A549 (cell line): ENCODE measurements around the gene PEX5. TPM values are rescaled to one million over a fixed set of nuclear protein-coding genes. Genes with fewer than 3 reads are reported as not detected.

ENCODE experiments used
- ATAC-seq, 2 experiments: fragments of 200-7000 bp in 1 of 2; fragments of >200 bp in 1 of 2; cut with Nextera tagmentation in 1 of 2; cut with Tn5 transposase in 1 of 2; 3 replicates each; pipeline versions ENCODE4 v1.8.0 to v1.9.1; 2018 to 2020; ENCODE audit warnings: mild to moderate bottlenecking in 1 of 2, moderate library complexity in 1 of 2
- CTCF ChIA-PET: fragments of 300-600 bp; sonication (Branson Sonifier 250); formaldehyde crosslinking; extraction: SDS; loops from one replicate; lab custom pipeline; 2021; ENCODE audit warnings: antibody characterized with exemption, inconsistent platforms; lab: Yijun Ruan, JAX
- POLR2A ChIA-PET: fragments of 350-600 bp; formaldehyde crosslinking; extraction: SDS; loops from one replicate; lab custom pipeline; 2021; ENCODE audit warnings: antibody characterized with exemption, inconsistent platforms; lab: Yijun Ruan, JAX
- DNase-seq, 2 experiments: peaks; one replicate each; pipeline versions ENCODE4 v3.0.0 to v3.0.0-alpha.2; 2011 to 2016; ENCODE audit warnings: low read depth in 1 of 2, low spot score in 1 of 2
- FAIRE-seq: peaks from 2 replicates; lab custom pipeline; 2011; peaks lifted over from hg19 to GRCh38; lab: Jason Lieb, UNC
- H3K27ac ChIP-seq, 2 experiments: fragments of >200 bp; sonication (Bioruptor Twin); formaldehyde crosslinking; 3 replicates each; pipeline ENCODE4 v1.5.1; 2016 to 2017
- H3K4me1 ChIP-seq: fragments of >200 bp; sonication (Bioruptor Twin); formaldehyde crosslinking; 3 replicates; pipeline ENCODE4 v1.6.1; 2016
- H3K4me2 ChIP-seq: fragments of >200 bp; sonication (Bioruptor Twin); formaldehyde crosslinking; 3 replicates; pipeline ENCODE4 v1.6.1; 2016
- H3K4me3 ChIP-seq: fragments of >200 bp; sonication (Bioruptor Twin); formaldehyde crosslinking; 3 replicates; pipeline ENCODE4 v1.5.1; 2016
- H3K9me3 ChIP-seq: fragments of >200 bp; sonication (Bioruptor Twin); formaldehyde crosslinking; 3 replicates; pipeline ENCODE4 v1.6.1; 2016
- BHLHE40 ChIP-seq: IDR thresholded peaks from 2 replicates; pipeline ENCODE4 v1.6.1; 2012; ENCODE audit warnings: low read depth, low read length, inconsistent platforms
- CEBPB ChIP-seq, 2 experiments: fragments of >200 bp in 1 of 2; sonication (Bioruptor Twin) in 1 of 2; formaldehyde crosslinking in 1 of 2; IDR thresholded peaks; 2 replicates each; pipeline ENCODE4 v1.6.1; 2012 to 2016
- CHD4 ChIP-seq: fragments of 200-600 bp; sonication (generic); IDR thresholded peaks from 2 replicates; pipeline ENCODE4 v1.6.1; 2016; ENCODE audit warnings: antibody characterized with exemption, mild to moderate bottlenecking, borderline replicate concordance
- CTCF ChIP-seq: fragments of >200 bp; sonication (Bioruptor Twin); formaldehyde crosslinking; IDR thresholded peaks from 3 replicates; pipeline ENCODE4 v1.5.1; 2016
- EHF ChIP-seq: fragments of 250-450 bp; sonication (Bioruptor Pico); IDR thresholded peaks from 2 replicates; pipeline ENCODE4 v1.5.0; 2020; ENCODE audit warnings: mild to moderate bottlenecking
- ESRRA ChIP-seq: fragments of 150-350 bp; IDR thresholded peaks from 2 replicates; pipeline ENCODE4 v1.6.1; 2014; ENCODE audit warnings: mild to moderate bottlenecking, low read length, borderline replicate concordance
- FOSL2 ChIP-seq, 2 experiments: fragments of 450-650 bp in 1 of 2; fragments of >200 bp in 1 of 2; sonication (Bioruptor Twin) in 1 of 2; formaldehyde crosslinking; IDR thresholded peaks; 2 replicates each; pipeline versions ENCODE4 v1.5.0 to v1.6.1; 2016 to 2020; ENCODE audit warnings: mild to moderate bottlenecking in 1 of 2, moderate library complexity in 1 of 2
- FOXS1 ChIP-seq: fragments of 250-450 bp; sonication (Bioruptor Pico); IDR thresholded peaks from 2 replicates; pipeline ENCODE4 v1.5.0; 2020; ENCODE audit warnings: mild to moderate bottlenecking, moderate library complexity
- HDAC2 ChIP-seq: fragments of 200-600 bp; sonication (generic); IDR thresholded peaks from 2 replicates; pipeline ENCODE4 v1.6.1; 2016
- HOXB5 ChIP-seq: fragments of 250-450 bp; sonication (Bioruptor Pico); IDR thresholded peaks from 2 replicates; pipeline ENCODE4 v1.5.0; 2020; ENCODE audit warnings: mild to moderate bottlenecking, moderate library complexity
- JUNB ChIP-seq: fragments of >200 bp; sonication (Bioruptor Twin); formaldehyde crosslinking; IDR thresholded peaks from 2 replicates; pipeline ENCODE4 v1.6.1; 2016
- KDM5A ChIP-seq: fragments of 200-600 bp; sonication (generic); IDR thresholded peaks from 2 replicates; pipeline ENCODE4 v1.6.1; 2016; ENCODE audit warnings: antibody characterized with exemption, mild to moderate bottlenecking
- MYC ChIP-seq: IDR thresholded peaks from 2 replicates; pipeline ENCODE4 v1.6.1; 2012; ENCODE audit warnings: mild to moderate bottlenecking, inconsistent platforms, low read length, improper control_type of control experiment, borderline replicate concordance
- PHF8 ChIP-seq: fragments of 200-600 bp; sonication (generic); IDR thresholded peaks from 2 replicates; pipeline ENCODE4 v1.6.1; 2016; ENCODE audit warnings: low read depth, mild to moderate bottlenecking, antibody characterized with exemption, moderate library complexity, borderline replicate concordance
- POLR2A ChIP-seq: IDR thresholded peaks from 2 replicates; pipeline ENCODE4 v1.6.1; 2012; ENCODE audit warnings: mild to moderate bottlenecking, low read length
- RAD21 ChIP-seq, 2 experiments: fragments of >200 bp in 1 of 2; sonication (Bioruptor Twin) in 1 of 2; formaldehyde crosslinking in 1 of 2; IDR thresholded peaks in 1 of 2; conservative IDR thresholded peaks in 1 of 2; 2 replicates in 1 of 2; 3 replicates in 1 of 2; pipeline ENCODE4 v1.6.1; 2012 to 2018; ENCODE audit warnings: inconsistent platforms in 1 of 2
- REST ChIP-seq: fragments of 200-600 bp; sonication (generic); IDR thresholded peaks from 2 replicates; pipeline ENCODE4 v1.6.1; 2016; ENCODE audit warnings: antibody characterized with exemption, mild to moderate bottlenecking, moderate library complexity
- SMC3 ChIP-seq: fragments of >200 bp; sonication (Bioruptor Twin); formaldehyde crosslinking; IDR thresholded peaks from 3 replicates; pipeline ENCODE4 v1.6.1; 2018; ENCODE audit warnings: inconsistent platforms
- ZSCAN20 ChIP-seq: fragments of 250-450 bp; sonication (Bioruptor Pico); IDR thresholded peaks from 2 replicates; pipeline ENCODE4 v1.8.0; 2022; ENCODE audit warnings: mild to moderate bottlenecking, moderate library complexity
- WGBS: methylation state at CpG from one replicate; pipeline ENCODE4 v1.1.6; 2017; ENCODE audit errors: missing lambda C conversion rate; 5-methylcytosine and 5-hydroxymethylcytosine counted together
- polyA plus RNA-seq, 4 experiments: library from polyadenylated mRNA; depleted of rRNA in 3 of 4; stranded (reverse); fragments of >200 nt; fragmentation: RNase III in 1 of 4; extraction: RNeasy Plus Mini Kit Qiagen cat#74134 plus additional on column Dnase treatment in 1 of 4; gene quantifications; 2 replicates in 3 of 4; 3 replicates in 1 of 4; pipeline ENCODE4 v1.2.3, GENCODE V29; 2011 to 2017
- TF ChIP-seq, protein P1 (sequence below): fragments of >200 bp; sonication (Bioruptor Twin); formaldehyde crosslinking; IDR thresholded peaks from 3 replicates; pipeline ENCODE4 v1.6.1; 2016
- TF ChIP-seq, protein P2 (sequence below): IDR thresholded peaks from 2 replicates; pipeline ENCODE4 v1.6.1; 2012; ENCODE audit warnings: low read depth, borderline replicate concordance

Gene PEX5
- polyA plus RNA-seq, 2 of the 4 experiments (the other 2 are of a cell fraction), result 21.5 to 31.5 TPM

- TF ChIP-seq FOXS1 (CRISPR knock-in tag) (no peak), ESRRA (no peak), KDM5A (no peak)
- TF ChIP-seq, all 56 proteins: peak for 0
- ChIA-PET POLR2A (no interaction called here), CTCF (interaction anchor here (0.9 to 7.7 kb wide), 26 partner anchors 8 to 494 kb away, joined by 3 to 75 read pairs (median 6); partner anchors contain the start of genes C1RL, C1S and PEX5)
- DNase-seq, result no peak
- 88% methylated on average over 7 of the region's 7 CpGs for WGBS
- no peak overlapping the region for H3K27ac ChIP-seq
- no peak overlapping the region for H3K4me2 ChIP-seq
- ATAC-seq, result no peak
- H3K9me3 ChIP-seq, result no peaks in the 10 kb centered on the region
- no peak for FAIRE-seq
- no peaks in the 10 kb centered on the region for H3K4me1 ChIP-seq
- H3K4me3 ChIP-seq, result no peak overlapping the region
These were observed 45.9 kb upstream of the PEX5 start for GRCh38 chr12:7143564-7143963.

DNA sequence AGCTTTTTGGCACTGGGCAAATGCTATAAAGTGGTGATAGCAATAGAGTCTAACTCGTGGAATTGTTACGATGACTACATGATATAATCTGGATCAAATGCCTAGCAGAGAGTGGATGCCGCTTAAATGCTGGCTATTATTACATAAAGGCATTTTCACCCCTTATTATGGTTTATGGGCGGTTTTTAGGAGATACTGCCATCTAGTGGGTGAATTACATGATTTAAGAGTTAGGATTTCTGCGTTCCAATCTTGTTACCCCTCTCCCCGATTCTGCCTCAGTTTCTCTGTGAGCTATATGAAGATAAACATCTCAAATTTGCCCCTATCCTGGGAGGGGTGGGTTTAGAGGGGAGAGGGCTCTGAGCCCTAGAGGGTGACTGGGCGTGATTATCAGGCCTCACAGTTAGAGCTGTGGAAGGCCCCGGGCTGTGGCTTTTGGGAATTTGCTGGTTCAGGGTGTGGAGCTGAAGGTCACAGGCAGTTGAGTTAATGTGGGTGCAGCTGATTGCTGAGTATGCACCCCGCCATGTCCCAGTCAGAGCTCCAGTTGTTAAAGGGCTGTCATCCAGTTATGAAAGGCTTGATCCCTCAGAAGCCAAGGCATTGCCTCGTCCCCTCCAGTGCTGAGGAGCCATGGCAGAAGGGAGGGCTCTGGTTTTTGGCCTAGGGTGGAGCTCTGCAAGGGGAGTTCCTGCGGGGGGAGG, 44.9 kb upstream of the PEX5 start:
- CTCF ChIA-PET, result interaction anchor here (0.6 to 7.7 kb wide), 49 partner anchors 9 to 943 kb away, joined by 3 to 75 read pairs (median 4); partner anchors contain the start of genes C1RL, C1S, PEX5 and RBP5
- WGBS, result 41% methylated on average over 11 of the region's 11 CpGs

DNA sequence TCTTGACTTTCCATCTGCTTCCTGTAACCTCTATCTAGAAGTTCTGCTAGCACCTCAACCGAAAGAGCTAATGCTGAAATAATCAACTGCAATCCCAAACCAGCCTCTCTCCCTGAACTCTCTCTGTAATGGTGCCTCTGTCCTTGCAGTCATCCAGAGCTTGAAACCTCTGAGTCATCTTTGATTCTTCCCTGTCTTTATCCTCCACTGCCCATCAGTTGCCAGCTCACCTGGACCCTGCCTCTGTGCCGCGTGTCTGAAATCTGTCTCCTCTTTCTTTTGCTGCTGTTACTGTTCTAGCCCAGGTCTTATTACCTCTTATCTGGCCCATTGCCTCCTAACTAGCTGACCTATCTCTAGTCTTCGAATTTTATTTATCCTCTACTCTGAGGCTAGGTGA, 43.8 kb upstream of the PEX5 start:
- no peak overlapping the region for H3K27ac ChIP-seq
- DNase-seq (no peak), FAIRE-seq (no peak), ATAC-seq (no peak)
- H3K4me2 ChIP-seq, result no peak overlapping the region
- 59% methylated on average over 4 of the region's 4 CpGs for WGBS
- H3K4me3 ChIP-seq, result no peak overlapping the region
- no peaks in the 10 kb centered on the region for H3K9me3 ChIP-seq
- POLR2A ChIA-PET, result interaction anchor here (1.5 kb wide), 1 partner anchor 201 kb away, joined by 3 read pairs; no protein-coding TSS in a partner anchor
- CTCF ChIA-PET, result interaction anchor here (0.6 to 7.7 kb wide), 15 partner anchors 9 to 495 kb away, joined by 3 to 75 read pairs (median 4); partner anchors contain the start of genes C1S and PEX5
- H3K4me1 ChIP-seq, result no peaks in the 10 kb centered on the region
- TF ChIP-seq POLR2A (no peak), REST (no peak), CHD4 (no peak), FOSL2 (IDR thresholded peaks at IDR 0.05) (no peak), FOSL2 (CRISPR knock-in tag; IDR thresholded peaks at IDR 0.05) (no peak), HDAC2 (no peak), ZSCAN20 (CRISPR knock-in tag) (no peak), PHF8 (no peak), MYC (no peak), CTCF (no peak), CEBPB (IDR thresholded peaks at IDR 0.05) (no peak), EHF (CRISPR knock-in tag) (no peak)
- TF ChIP-seq, protein P1, sequence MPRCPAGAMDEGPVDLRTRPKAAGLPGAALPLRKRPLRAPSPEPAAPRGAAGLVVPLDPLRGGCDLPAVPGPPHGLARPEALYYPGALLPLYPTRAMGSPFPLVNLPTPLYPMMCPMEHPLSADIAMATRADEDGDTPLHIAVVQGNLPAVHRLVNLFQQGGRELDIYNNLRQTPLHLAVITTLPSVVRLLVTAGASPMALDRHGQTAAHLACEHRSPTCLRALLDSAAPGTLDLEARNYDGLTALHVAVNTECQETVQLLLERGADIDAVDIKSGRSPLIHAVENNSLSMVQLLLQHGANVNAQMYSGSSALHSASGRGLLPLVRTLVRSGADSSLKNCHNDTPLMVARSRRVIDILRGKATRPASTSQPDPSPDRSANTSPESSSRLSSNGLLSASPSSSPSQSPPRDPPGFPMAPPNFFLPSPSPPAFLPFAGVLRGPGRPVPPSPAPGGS, result no peak
- TF ChIP-seq, protein P2, sequence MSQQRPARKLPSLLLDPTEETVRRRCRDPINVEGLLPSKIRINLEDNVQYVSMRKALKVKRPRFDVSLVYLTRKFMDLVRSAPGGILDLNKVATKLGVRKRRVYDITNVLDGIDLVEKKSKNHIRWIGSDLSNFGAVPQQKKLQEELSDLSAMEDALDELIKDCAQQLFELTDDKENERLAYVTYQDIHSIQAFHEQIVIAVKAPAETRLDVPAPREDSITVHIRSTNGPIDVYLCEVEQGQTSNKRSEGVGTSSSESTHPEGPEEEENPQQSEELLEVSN, result no peak

More for the DNA sequence above, 44.9 kb upstream of the PEX5 start:
- no peak overlapping the region for H3K4me2 ChIP-seq
- POLR2A ChIA-PET, result interaction anchor here (1.5 kb wide), 1 partner anchor 200 kb away, joined by 3 read pairs; no protein-coding TSS in a partner anchor
- peak in 1 of 2 experiments; percentile 58; a peak in 3 of 6 replicates for ATAC-seq
- no peak overlapping the region for H3K27ac ChIP-seq
- no peaks in the 10 kb centered on the region for H3K4me1 ChIP-seq
- peak; percentile 39 for FAIRE-seq
- no peak overlapping the region for H3K4me3 ChIP-seq
- TF ChIP-seq BHLHE40 (no peak), HOXB5 (no peak), CTCF (peak; percentile 74), JUNB (no peak), RAD21 (conservative IDR thresholded peaks at IDR 0.05 in 1 of 2, IDR thresholded peaks at IDR 0.05 in 1 of 2) (peak; percentile 42 to 54; a peak in 4 of 5 replicates), SMC3 (peak; percentile 41; the same call in 1 of the 3 replicates)
- TF ChIP-seq, all 56 proteins: peak for 3
- peak; percentile 48 to 63 for DNase-seq
- H3K9me3 ChIP-seq, result no peaks in the 10 kb centered on the region
